Measurements from ENCODE around the gene HIBCH. TPM values are rescaled to one million over a fixed set of nuclear protein-coding genes. Genes with fewer than 3 reads are reported as not detected.

HIBCH gene
- total and polyA plus RNA-seq, 7 experiments from 2014 or later, result 11.3 to 25.1 (median 23.9) TPM

DNA sequence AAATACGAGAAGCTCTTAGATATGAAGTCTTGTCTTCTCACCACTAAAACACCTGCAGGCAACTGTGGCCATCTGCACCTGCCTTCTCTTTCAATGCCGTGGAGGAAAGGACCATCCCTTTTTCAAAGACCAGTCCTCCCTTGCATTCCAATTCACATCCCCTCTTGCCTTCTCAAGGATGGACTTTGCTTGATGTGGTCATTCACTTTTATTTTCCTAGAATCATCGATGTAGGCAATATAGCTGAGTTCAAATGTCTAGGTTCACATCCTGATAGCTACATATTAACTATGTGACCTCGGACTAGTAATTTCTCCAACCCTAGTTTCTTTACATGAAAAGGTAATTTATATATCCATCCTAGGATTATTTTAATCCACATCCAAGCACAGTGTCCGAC, 110.1 kb downstream of the HIBCH start:
- ChIA-PET POLR2A (no interaction called here), CTCF (no interaction called here)
- H3K4me3 ChIP-seq (ENCODE audit: low read length), result no peak overlapping the region
- Mint-ChIP-seq H3K27ac (no peak overlapping the region), H3K4me3 (no peak overlapping the region), H3K9me3 (no peaks in the 10 kb centered on the region), H3K27me3 (no peaks in the 10 kb centered on the region), H3K36me3 (peaks cover 0 to 24% (median 6%) of the 10 kb centered on the region in 5 donors), H3K4me1 (peaks cover 0 to 7% (median 5%) of the 10 kb centered on the region in 7 donors)
- no peaks in the 10 kb centered on the region for H3K4me1 ChIP-seq (ENCODE audit: control insufficient read depth in 2 of 2, insufficient read depth in 2 of 2, low read length in 2 of 2)
- peaks cover 0 to 4% (median 0%) of the 10 kb centered on the region in 3 experiments for H3K36me3 ChIP-seq (ENCODE audit: control insufficient read depth in 2 of 3, insufficient read depth in 3 of 3, low read length in 3 of 3)
- intact Hi-C loops (cut with micrococcal nuclease), result no loop called here
- ATAC-seq (no peak), DNase-seq (no peak)
- no peaks in the 10 kb centered on the region for H3K9me3 ChIP-seq (ENCODE audit: control insufficient read depth in 2 of 3, low read length in 3 of 3)
- no peaks in the 10 kb centered on the region for H3K27me3 ChIP-seq (ENCODE audit: control insufficient read depth in 2 of 2, insufficient read depth in 2 of 2, low read length in 2 of 2)
- H3K27ac ChIP-seq (ENCODE audit: low read depth, low read length), result no peak overlapping the region

DNA sequence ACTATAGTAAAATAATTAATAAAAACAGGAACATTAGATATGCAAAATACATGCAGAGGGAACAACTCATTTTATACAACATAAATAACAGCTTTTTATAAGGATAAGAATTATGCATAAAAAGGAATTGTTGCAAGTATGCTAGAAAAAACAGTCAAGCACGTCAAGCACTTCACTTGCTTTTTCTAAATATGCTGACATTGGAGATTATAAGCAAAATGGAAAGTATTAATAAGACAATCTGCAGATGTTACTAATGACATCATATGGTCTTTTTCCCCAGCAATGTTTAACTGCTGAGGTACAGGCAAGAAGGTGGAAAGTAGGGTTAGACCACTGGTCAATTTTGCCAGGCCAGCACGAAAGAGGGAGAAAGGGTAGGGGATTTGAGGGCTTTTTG, 111.7 kb downstream of the HIBCH start:
- Mint-ChIP-seq H3K4me3 (no peak overlapping the region), H3K4me1 (no peaks in the 10 kb centered on the region), H3K36me3 (peaks cover under 1 to 29% (median 12%) of the 10 kb centered on the region in 5 donors), H3K27ac (no peak overlapping the region), H3K27me3 (no peaks in the 10 kb centered on the region), H3K9me3 (no peaks in the 10 kb centered on the region)
- ChIA-PET POLR2A (no interaction called here), CTCF (interaction anchor here (0.8 kb wide), 1 partner anchor 53 kb away, joined by 3 read pairs; no protein-coding TSS in a partner anchor)
- H3K27me3 ChIP-seq (ENCODE audit: control insufficient read depth in 2 of 2, insufficient read depth in 2 of 2, low read length in 2 of 2), result no peaks in the 10 kb centered on the region
- DNase-seq (no peak), ATAC-seq (no peak)
- intact Hi-C loops (cut with micrococcal nuclease), result no loop called here
- peaks cover 0 to 4% (median 0%) of the 10 kb centered on the region in 3 experiments for H3K36me3 ChIP-seq (ENCODE audit: control insufficient read depth in 2 of 3, insufficient read depth in 3 of 3, low read length in 3 of 3)
- no peaks in the 10 kb centered on the region for H3K9me3 ChIP-seq (ENCODE audit: control insufficient read depth in 2 of 3, low read length in 3 of 3)
- H3K27ac ChIP-seq (ENCODE audit: low read depth, low read length), result no peak overlapping the region
- no peak overlapping the region for H3K4me3 ChIP-seq (ENCODE audit: low read length)
- H3K4me1 ChIP-seq (ENCODE audit: control insufficient read depth in 2 of 2, insufficient read depth in 2 of 2, low read length in 2 of 2), result no peaks in the 10 kb centered on the region

DNA sequence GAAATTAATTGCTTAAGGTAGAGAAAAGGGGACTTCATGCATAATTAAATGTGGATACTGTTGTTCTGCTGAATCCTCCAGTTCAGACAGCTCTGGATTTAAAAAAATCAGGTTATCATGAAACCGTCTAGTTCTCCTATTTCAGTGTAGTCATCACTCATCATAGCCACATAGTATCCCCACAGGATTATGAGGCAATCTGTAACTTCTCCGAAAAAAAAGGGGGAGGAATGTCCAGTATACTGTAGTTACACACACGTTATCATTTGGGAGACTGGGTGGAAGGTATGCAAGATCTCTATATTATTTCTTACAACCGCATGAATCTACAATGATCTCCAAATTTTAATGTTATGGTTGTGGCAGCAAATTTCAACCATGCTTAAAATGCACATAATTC, 114.0 kb downstream of the HIBCH start:
- intact Hi-C loops (cut with micrococcal nuclease), result no loop called here
- H3K27me3 ChIP-seq (ENCODE audit: control insufficient read depth in 2 of 2, insufficient read depth in 2 of 2, low read length in 2 of 2), result no peaks in the 10 kb centered on the region
- Mint-ChIP-seq H3K4me1 (peaks cover 0 to 2% (median 0%) of the 10 kb centered on the region in 7 donors), H3K4me3 (no peak overlapping the region), H3K27ac (no peak overlapping the region), H3K9me3 (no peaks in the 10 kb centered on the region), H3K27me3 (no peaks in the 10 kb centered on the region), H3K36me3 (peaks cover 3 to 43% (median 27%) of the 10 kb centered on the region in 5 donors)
- no peaks in the 10 kb centered on the region for H3K4me1 ChIP-seq (ENCODE audit: control insufficient read depth in 2 of 2, insufficient read depth in 2 of 2, low read length in 2 of 2)
- H3K9me3 ChIP-seq (ENCODE audit: control insufficient read depth in 2 of 3, low read length in 3 of 3), result no peaks in the 10 kb centered on the region
- H3K36me3 ChIP-seq (ENCODE audit: control insufficient read depth in 2 of 3, insufficient read depth in 3 of 3, low read length in 3 of 3), result peaks cover 0 to 4% (median 0%) of the 10 kb centered on the region in 3 experiments
- DNase-seq (no peak), ATAC-seq (no peak)
- POLR2A ChIA-PET, result no interaction called here
- H3K27ac ChIP-seq (ENCODE audit: low read depth, low read length), result no peak overlapping the region
- H3K4me3 ChIP-seq (ENCODE audit: low read length), result no peak overlapping the region
- CTCF ChIA-PET, result no interaction called here

DNA sequence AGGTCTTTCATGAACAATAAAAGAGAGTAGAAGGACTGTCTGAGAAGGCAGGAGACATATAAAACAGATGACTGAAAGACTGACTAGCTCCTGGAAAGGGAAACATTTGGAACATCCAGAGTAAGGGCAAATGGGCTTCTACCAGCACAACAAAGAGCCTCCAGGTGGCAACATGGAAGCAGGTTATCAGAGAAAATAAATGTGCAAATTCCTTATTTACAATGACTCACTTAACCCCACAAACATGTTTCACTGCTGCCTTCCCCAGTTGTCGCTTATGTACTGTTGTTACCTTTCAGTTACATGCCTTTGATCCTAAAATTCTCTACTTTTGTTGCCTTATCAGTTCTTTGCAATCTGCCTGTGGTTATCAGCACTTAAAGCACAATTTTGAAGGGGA, 117.0 kb downstream of the HIBCH start:
- no peak overlapping the region for H3K27ac ChIP-seq (ENCODE audit: low read depth, low read length)
- H3K9me3 ChIP-seq (ENCODE audit: control insufficient read depth in 2 of 3, low read length in 3 of 3), result no peaks in the 10 kb centered on the region
- ChIA-PET CTCF (no interaction called here), POLR2A (no interaction called here)
- H3K4me3 ChIP-seq (ENCODE audit: low read length), result no peak overlapping the region
- no peaks in the 10 kb centered on the region for H3K4me1 ChIP-seq (ENCODE audit: control insufficient read depth in 2 of 2, insufficient read depth in 2 of 2, low read length in 2 of 2)
- Mint-ChIP-seq H3K4me3 (no peak overlapping the region), H3K27ac (no peak overlapping the region), H3K9me3 (peaks cover 0 to 2% (median 0%) of the 10 kb centered on the region in 11 donors), H3K36me3 (peaks cover 10 to 65% (median 50%) of the 10 kb centered on the region in 5 donors), H3K27me3 (no peaks in the 10 kb centered on the region), H3K4me1 (peaks cover 0 to 2% (median 0%) of the 10 kb centered on the region in 7 donors)
- no peaks in the 10 kb centered on the region for H3K27me3 ChIP-seq (ENCODE audit: control insufficient read depth in 2 of 2, insufficient read depth in 2 of 2, low read length in 2 of 2)
- DNase-seq (no peak), ATAC-seq (no peak)
- intact Hi-C loops (cut with micrococcal nuclease), result no loop called here
- H3K36me3 ChIP-seq (ENCODE audit: control insufficient read depth in 2 of 3, insufficient read depth in 3 of 3, low read length in 3 of 3), result peaks cover 0 to 4% (median 0%) of the 10 kb centered on the region in 3 experiments

DNA sequence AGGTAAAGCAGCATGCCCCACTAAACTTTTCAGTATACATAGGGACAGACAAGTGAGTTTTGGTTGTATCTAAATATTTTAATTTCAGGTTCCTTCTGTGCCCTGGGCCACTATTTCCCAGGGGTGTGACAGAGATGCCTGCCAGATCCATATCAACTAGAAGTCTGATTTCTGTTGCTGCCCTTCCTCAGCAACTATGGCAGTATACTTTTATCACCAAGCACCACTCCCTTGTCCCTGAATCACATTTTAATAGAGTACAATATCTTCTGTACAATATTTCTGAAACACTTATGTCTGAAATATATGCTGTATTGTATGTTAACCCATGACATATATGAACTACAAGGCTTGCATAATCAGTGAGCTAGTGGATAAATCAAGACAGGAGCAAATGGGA, 117.6 kb downstream of the HIBCH start:
- H3K27me3 Mint-ChIP-seq, result no peaks in the 10 kb centered on the region
- H3K4me3 ChIP-seq (ENCODE audit: low read length), result no peak overlapping the region
- no peak overlapping the region for H3K4me3 Mint-ChIP-seq
- H3K9me3 Mint-ChIP-seq, result peaks cover 0 to 2% (median 0%) of the 10 kb centered on the region in 11 donors
- no peak overlapping the region for H3K27ac Mint-ChIP-seq
- no peak overlapping the region for H3K27ac ChIP-seq (ENCODE audit: low read depth, low read length)
- ChIA-PET CTCF (no interaction called here), POLR2A (no interaction called here)
- H3K36me3 Mint-ChIP-seq, result peaks cover 10 to 69% (median 53%) of the 10 kb centered on the region in 5 donors
- intact Hi-C loops (cut with micrococcal nuclease), result no loop called here
- no peaks in the 10 kb centered on the region for H3K4me1 ChIP-seq (ENCODE audit: control insufficient read depth in 2 of 2, insufficient read depth in 2 of 2, low read length in 2 of 2)
- DNase-seq (no peak), ATAC-seq (no peak)
- no peaks in the 10 kb centered on the region for H3K27me3 ChIP-seq (ENCODE audit: control insufficient read depth in 2 of 2, insufficient read depth in 2 of 2, low read length in 2 of 2)
- no peaks in the 10 kb centered on the region for H3K9me3 ChIP-seq (ENCODE audit: control insufficient read depth in 2 of 3, low read length in 3 of 3)
- H3K36me3 ChIP-seq (ENCODE audit: control insufficient read depth in 2 of 3, insufficient read depth in 3 of 3, low read length in 3 of 3), result peaks cover 0 to 4% (median 0%) of the 10 kb centered on the region in 3 experiments
- peaks cover 0 to 2% (median 0%) of the 10 kb centered on the region in 7 donors for H3K4me1 Mint-ChIP-seq

DNA sequence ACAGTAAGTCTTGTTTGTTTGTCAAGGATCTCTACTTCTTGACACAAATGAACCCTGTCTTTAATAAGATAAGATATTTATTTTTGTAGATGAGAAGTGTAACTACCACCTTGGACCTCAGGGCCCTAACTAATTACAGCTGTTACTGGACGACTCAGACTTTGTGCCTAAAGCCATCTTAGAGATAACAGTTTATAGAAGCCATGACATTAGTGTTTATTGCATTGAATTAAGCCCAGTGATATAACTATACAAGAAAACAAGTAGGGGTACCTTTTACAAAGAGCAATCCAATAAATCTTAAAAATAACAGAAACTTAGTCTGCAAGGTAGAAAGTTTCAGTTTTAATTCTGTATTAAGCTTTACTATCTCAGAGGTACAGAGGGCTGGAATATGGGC, 119.0 kb downstream of the HIBCH start:
- no peak overlapping the region for H3K4me3 Mint-ChIP-seq
- CTCF ChIA-PET, result no interaction called here
- no peak for ATAC-seq

DNA sequence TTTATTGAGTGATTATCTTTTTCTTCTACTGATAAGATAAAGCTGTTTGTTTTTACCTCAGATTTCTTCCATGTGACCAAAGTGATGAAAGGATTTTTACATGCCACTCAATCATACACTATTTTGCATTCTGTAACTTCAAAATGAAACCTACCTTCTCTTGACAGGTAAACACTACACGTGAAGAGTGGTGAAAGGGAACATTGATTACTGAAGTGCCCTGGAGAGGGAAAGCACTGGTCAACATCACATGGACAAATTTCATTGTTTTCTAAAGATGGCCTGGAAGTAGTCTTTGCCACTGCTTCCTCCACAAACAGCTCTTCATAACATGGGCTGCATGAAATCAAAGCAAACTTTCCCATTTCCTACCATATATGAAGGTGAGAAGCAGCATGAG, 120.1 kb downstream of the HIBCH start:
- Histone ChIP-seq H3K27ac (ENCODE audit: low read depth, low read length) (no peak overlapping the region), H3K4me1 (ENCODE audit: control insufficient read depth in 2 of 2, insufficient read depth in 2 of 2, low read length in 2 of 2) (no peaks in the 10 kb centered on the region), H3K4me3 (ENCODE audit: low read length) (no peak overlapping the region), H3K36me3 (ENCODE audit: control insufficient read depth in 2 of 3, insufficient read depth in 3 of 3, low read length in 3 of 3) (no peaks in the 10 kb centered on the region), H3K27me3 (ENCODE audit: control insufficient read depth in 2 of 2, insufficient read depth in 2 of 2, low read length in 2 of 2) (no peaks in the 10 kb centered on the region), H3K9me3 (ENCODE audit: control insufficient read depth in 2 of 3, low read length in 3 of 3) (no peaks in the 10 kb centered on the region)
- no peak for ATAC-seq
- Mint-ChIP-seq H3K4me3 (no peak overlapping the region), H3K27me3 (no peaks in the 10 kb centered on the region), H3K27ac (no peak overlapping the region), H3K36me3 (peaks cover 10 to 64% (median 59%) of the 10 kb centered on the region in 5 donors), H3K9me3 (peaks cover 0 to 2% (median 0%) of the 10 kb centered on the region in 11 donors), H3K4me1 (peaks cover 0 to 2% (median 0%) of the 10 kb centered on the region in 7 donors)
- intact Hi-C loops (cut with micrococcal nuclease), result no loop called here
- ChIA-PET POLR2A (no interaction called here), CTCF (no interaction called here)
- no peak for DNase-seq

More for the DNA sequence above, 119.0 kb downstream of the HIBCH start:
- Mint-ChIP-seq H3K27ac (no peak overlapping the region), H3K36me3 (peaks cover 10 to 67% (median 58%) of the 10 kb centered on the region in 5 donors), H3K4me1 (peaks cover 0 to 2% (median 0%) of the 10 kb centered on the region in 7 donors), H3K9me3 (peaks cover 0 to 2% (median 0%) of the 10 kb centered on the region in 11 donors), H3K27me3 (no peaks in the 10 kb centered on the region)
- Histone ChIP-seq H3K36me3 (ENCODE audit: control insufficient read depth in 2 of 3, insufficient read depth in 3 of 3, low read length in 3 of 3) (peaks cover 0 to 3% (median 0%) of the 10 kb centered on the region in 3 experiments), H3K4me1 (ENCODE audit: control insufficient read depth in 2 of 2, insufficient read depth in 2 of 2, low read length in 2 of 2) (no peaks in the 10 kb centered on the region), H3K4me3 (ENCODE audit: low read length) (no peak overlapping the region), H3K27me3 (ENCODE audit: control insufficient read depth in 2 of 2, insufficient read depth in 2 of 2, low read length in 2 of 2) (no peaks in the 10 kb centered on the region), H3K9me3 (ENCODE audit: control insufficient read depth in 2 of 3, low read length in 3 of 3) (no peaks in the 10 kb centered on the region), H3K27ac (ENCODE audit: low read depth, low read length) (no peak overlapping the region)
- DNase-seq, result no peak
- intact Hi-C loops (cut with micrococcal nuclease), result no loop called here
- POLR2A ChIA-PET, result no interaction called here

Data from naive thymus-derived CD4-positive, alpha-beta T cell (primary cell).